Effector CD8-positive, alpha-beta T cell (primary cell): ENCODE measurements around the gene AIRE.

Experiments used
- DNase-seq: peaks from one replicate; lab custom pipeline; 2025; lab: John Stamatoyannopoulos, UW

Gene AIRE

DNA sequence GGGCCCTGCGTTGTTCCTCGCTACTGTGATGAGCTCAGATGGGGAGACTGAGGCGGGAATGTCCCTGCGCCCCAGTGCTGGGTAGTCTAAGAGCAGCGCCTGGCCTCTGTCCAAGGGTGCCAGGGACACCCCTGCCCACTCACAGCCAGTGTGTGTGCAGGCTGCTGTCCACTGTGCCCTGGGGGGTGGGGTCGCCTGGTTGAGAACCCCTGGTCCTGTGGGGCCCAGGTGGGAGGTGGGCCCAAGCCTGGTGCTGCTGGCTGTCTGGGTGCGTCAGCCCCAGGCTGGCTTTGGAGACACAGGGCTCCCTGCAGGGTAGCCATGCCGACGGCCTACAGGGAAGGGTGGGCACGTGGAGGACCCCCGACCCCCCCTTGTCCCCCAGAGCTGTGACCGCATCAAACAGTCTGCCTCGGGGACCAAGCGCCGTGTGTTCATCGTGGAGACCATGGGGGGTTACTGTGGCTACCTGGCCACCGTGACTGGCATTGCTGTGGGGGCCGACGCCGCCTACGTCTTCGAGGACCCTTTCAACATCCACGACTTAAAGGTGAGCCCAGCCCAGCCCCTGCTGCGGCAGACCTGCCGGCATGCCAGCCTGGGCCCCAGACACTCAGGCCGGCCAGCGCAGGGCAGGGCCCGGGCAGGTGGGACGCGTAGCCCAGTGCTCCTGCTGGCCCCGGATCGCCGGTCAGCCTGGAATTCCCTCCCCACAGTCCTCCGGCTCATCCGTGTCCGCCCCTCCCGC lies 38.6 kb downstream of the AIRE start:
- DNase-seq: no peak

- no peak for DNase-seq
Measured at GRCh38 chr21:44324854-44325107, 39.1 kb downstream of the AIRE start.

- no peak for DNase-seq
Measured at GRCh38 chr21:44325386-44326271, 40.0 kb downstream of the AIRE start.

GRCh38 chr21:44326272-44326647 lies 40.6 kb downstream of the AIRE start:
- no peak for DNase-seq

GRCh38 chr21:44326716-44327602 lies 41.3 kb downstream of the AIRE start:
- no peak for DNase-seq

- DNase-seq: no peak
Measured at GRCh38 chr21:44327603-44327974, 41.9 kb downstream of the AIRE start.

DNA sequence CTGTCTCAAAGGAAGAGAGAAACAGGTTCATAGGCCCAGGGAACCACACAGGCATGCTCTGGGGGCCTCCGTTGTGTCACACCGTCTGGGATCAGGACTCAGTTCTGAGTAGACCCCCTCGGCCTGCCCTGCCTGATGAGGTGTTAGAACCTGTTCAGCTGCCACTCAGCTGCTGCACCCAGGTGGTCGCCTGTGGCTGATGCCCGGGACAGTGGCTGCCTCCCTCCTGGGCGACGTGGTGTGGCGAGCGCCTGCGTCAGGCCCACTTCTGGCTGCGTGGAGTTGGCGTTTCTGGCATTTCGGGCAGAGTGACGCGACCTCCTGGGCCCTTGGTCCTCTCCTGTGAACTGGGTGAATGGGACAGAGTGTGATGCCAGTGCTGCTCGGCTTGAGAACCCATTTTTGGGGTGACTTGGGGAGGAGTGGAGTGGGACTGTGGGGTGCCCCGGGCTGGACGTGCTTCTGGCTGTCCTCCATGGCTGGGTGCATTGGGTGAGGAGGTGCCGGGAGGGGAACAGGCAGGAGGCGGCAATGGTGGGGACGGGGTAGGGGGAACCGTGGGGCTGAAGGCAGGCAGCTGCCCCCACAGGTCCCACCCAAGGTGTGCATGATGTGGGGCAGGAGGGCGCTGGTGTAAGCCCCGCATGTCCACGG lies 42.7 kb downstream of the AIRE start:
- DNase-seq: no peak

DNA sequence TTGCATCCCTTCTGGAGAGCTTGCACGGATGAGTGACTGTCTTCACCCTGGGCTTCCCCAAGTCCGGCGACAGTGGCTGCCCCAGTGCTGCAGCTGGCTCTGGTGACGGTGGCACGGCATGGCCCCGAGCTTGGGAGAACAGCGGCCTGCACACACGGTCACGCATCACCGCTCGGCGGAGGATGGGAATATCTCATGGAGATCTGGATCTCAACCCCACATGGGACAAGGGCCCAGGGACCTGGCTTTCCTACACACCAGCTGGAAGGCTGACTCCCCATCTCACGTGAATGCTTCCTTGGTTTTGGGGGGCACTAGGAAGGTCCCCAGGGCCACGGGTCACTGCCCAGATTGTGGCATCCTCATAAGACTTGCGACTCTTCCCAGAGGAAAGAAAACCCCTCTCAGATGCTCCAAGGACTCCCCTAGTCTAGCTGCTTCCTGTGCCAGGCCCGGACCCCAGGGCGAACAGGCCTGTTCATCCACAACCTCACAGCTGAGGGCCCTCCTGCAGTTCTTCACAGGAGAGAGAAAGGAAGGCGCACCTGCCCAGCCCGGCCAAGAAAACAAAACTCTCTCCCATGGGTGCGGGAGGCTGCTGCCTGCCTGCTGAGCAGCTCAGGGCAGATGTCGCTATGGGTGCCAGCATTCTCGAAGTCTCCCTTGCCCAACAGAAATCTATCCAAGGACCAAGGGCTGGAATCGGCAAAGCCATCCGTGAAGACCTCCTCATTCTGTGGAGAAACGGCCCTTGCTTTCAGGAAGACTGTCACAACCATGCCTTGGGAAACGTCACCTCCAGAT lies 43.6 kb downstream of the AIRE start:
- DNase-seq: no peak

DNA sequence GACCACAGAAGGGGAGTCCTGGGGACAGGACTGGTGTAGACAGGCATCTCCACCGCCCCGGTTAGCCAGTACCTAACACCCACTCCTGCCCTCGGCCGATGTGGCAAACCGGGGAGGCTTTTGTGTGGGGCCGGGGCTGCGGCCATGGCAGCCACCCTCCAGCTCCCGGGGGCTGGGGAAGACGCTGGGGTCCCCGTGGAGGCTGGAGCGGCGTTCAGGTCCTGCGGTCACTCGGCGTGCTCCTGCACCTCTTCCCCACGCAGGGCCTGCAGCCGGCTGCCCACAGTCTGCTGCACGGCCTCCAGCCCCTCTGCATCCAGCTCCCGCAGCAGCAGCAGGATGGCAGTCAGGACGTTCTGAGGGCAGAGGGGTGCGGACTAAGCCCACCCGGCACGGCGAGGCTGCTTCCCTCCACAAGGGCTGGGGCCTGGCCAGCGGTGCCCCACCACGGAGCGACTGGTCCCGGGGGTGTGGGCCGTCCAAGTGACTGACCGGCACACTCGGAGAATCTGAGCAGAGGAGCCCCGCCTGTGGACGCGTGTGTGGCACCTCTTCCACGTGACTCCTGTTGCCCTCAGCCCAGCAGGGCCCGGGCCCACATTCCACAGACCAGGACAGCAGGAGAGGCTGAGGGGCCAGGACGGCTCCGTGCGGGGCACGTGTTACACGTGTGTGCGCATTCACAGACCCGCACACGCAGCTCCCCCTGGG lies 44.5 kb downstream of the AIRE start:
- no peak for DNase-seq

GRCh38 chr21:44330698-44331097 lies 45.0 kb downstream of the AIRE start:
- no peak for DNase-seq

- no peak for DNase-seq
Measured at GRCh38 chr21:44331209-44331608, 45.5 kb downstream of the AIRE start.

DNA sequence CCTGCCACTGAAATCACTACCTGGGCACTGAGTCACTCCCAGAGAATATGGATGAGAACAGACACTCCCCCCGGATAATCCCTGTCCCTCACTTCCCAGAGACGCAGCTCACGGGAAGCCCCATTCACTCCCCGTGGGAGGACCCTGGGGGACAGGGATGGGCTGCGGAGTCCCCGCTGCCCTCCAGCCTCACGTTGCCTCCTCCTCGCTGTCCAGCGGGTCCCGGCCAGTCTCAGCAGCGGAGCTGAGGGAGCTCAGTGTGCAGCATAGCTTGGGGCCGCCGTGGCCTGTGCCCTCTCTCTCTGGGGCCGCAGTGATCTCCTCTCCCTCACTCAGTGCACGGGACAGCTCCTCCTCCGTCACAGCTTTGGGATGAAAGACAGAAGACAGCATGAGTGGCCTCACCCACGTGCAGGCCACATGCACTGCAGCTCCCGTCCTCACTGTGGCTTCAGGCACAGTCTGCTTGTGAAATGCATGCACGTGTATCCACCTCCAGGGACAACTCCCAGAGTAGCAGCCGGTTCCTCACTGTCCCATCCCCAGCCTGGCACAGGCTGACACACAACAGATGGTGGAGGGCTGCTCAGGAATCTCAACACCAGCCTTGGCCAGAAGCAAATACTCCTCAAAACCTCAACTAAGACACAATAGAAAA lies 46.1 kb downstream of the AIRE start:
- DNase-seq: no peak

- no peak for DNase-seq
Measured at GRCh38 chr21:44332383-44332782, 46.7 kb downstream of the AIRE start.

- DNase-seq: no peak
Measured at GRCh38 chr21:44332965-44333364, 47.3 kb downstream of the AIRE start.

DNA sequence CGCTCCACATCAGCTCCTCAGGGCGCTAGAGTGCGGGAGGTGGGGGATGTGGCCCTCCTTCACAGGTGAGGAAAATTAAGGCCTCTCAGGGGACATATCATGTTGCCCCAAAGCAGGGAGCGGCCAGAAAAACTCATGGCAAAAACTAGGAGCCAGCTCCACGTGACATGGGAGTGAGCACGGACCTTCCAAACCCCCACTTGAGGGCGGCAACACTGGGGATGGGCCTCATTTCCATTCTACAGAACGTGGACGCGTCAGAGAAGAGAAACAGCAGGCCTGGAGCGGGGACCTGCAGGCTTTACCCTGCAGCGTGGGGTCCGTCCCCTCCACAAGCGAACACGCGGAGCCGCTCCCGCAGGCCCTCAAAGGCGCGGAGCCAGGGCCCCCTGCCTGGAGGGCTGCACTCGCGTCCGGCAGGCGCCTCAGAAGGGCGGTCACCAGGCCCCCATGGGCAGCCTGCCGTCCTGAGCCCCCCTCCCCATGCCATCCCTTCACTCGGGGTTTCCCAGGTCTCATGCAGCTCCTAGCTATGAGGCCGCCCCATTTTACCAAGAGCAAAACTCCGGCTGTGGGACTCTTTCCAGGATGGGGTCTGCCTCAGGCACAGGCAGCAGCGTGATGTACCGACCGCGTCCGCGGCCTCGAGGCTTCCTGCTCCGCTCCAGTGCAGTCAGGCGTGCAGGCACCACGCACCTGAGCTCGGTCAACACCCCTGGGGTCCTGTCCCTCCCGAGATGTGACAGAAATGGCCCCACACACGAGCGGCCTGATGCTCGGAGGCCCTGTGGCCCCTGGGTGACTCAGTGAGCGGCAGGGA lies 48.0 kb downstream of the AIRE start:
- DNase-seq: no peak

DNA sequence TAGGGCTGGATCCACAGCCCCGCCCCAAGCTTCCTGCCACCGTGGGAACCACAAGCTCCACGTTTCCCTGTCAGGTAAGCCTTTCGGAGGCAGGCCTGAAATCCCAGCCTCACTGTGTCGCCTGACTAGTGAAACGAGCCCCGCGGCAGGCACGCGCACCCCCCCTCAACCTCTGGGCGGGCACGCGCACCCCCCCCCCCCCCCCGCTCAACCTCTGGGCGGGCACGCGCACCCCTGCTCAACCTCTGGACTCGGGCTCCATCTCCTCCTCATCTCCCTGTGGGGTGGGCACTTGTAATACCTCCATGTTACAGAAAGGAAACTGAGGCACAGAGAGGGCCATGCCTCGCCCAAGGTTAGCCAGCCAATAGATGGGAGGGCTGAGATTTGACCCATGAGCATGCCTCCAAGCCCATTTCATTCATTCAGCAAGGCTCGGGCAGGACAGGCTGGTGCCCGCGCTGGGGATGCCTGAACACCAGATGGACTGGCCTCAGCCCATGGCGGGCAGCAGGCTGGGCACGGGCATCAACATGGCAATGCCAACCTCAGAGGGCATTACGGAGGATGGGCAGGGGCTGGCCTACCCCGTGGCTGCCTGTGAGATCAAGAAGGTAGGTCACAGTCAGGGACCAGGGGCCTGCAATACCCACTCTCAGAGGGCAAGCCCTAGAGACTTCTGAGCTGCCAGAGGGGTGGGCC lies 48.8 kb downstream of the AIRE start:
- DNase-seq: no peak

GRCh38 chr21:44335266-44336059 lies 49.8 kb downstream of the AIRE start:
- DNase-seq: no peak

GRCh38 chr21:44337449-44337848 lies 51.8 kb downstream of the AIRE start:
- DNase-seq: no peak
